Hepatocyte (in vitro differentiated cells): ENCODE results near the gene ADGRF3. TPM values are rescaled to one million over a fixed set of nuclear protein-coding genes. Genes with fewer than 3 reads are reported as not detected.

ENCODE experiments used
- DNase-seq: peaks from one replicate; pipeline ENCODE4 v3.0.0-alpha.2; 2016; ENCODE audit warnings: low spot score
- H2AFZ ChIP-seq: fragments of 200-600 bp; sonication (generic); 2 replicates; pipeline ENCODE4 v1.6.0; 2016; ENCODE audit warnings: antibody characterized with exemption, mild to moderate bottlenecking
- H3K27ac ChIP-seq: fragments of 200-600 bp; sonication (generic); 2 replicates; pipeline ENCODE4 v1.5.1; 2016; ENCODE audit warnings: mild to moderate bottlenecking
- H3K27me3 ChIP-seq: fragments of 200-600 bp; sonication (generic); 2 replicates; pipeline ENCODE4 v1.6.1; 2016
- H3K36me3 ChIP-seq: fragments of 200-600 bp; sonication (generic); replicated peaks from 2 replicates; pipeline ENCODE4 v1.5.1; 2016; ENCODE audit warnings: low read depth; ENCODE audit not compliant: insufficient read depth
- H3K4me1 ChIP-seq: fragments of 200-600 bp; sonication (generic); 2 replicates; pipeline ENCODE4 v1.5.1; 2016; ENCODE audit warnings: mild to moderate bottlenecking, moderate library complexity; ENCODE audit not compliant: insufficient read depth
- H3K4me2 ChIP-seq: fragments of 200-600 bp; sonication (generic); 2 replicates; pipeline ENCODE4 v1.6.0; 2016
- H3K4me3 ChIP-seq: fragments of 200-600 bp; sonication (generic); 2 replicates; pipeline ENCODE4 v1.5.1; 2016; ENCODE audit warnings: mild to moderate bottlenecking
- H3K79me2 ChIP-seq: fragments of 200-600 bp; sonication (generic); 2 replicates; pipeline ENCODE4 v1.6.0; 2017; ENCODE audit warnings: mild to moderate bottlenecking
- H3K9me2 ChIP-seq: fragments of 200-600 bp; sonication (generic); replicated peaks from 2 replicates; pipeline ENCODE4 v1.6.0; 2017; ENCODE audit warnings: mild to moderate bottlenecking; ENCODE audit not compliant: insufficient read depth
- H3K9me3 ChIP-seq: fragments of 200-600 bp; sonication (generic); 2 replicates; pipeline ENCODE4 v1.5.1; 2016; ENCODE audit warnings: low read depth, mild to moderate bottlenecking
- H4K20me1 ChIP-seq: fragments of 200-600 bp; sonication (generic); 2 replicates; pipeline ENCODE4 v1.6.0; 2016; ENCODE audit warnings: mild to moderate bottlenecking; ENCODE audit not compliant: insufficient read depth, poor library complexity, severe bottlenecking
- EZH2 ChIP-seq: fragments of 200-600 bp; sonication (generic); IDR thresholded peaks from 2 replicates; pipeline ENCODE4 v1.6.1; 2016; ENCODE audit warnings: antibody characterized with exemption, mild to moderate bottlenecking, borderline replicate concordance
- EZH2phosphoT487 ChIP-seq: fragments of 200-600 bp; sonication (generic); IDR thresholded peaks from one replicate; pipeline ENCODE4 v1.6.1; 2018; ENCODE audit warnings: antibody characterized with exemption, mild to moderate bottlenecking, low read depth, moderate library complexity; ENCODE audit not compliant: unreplicated experiment, severe bottlenecking
- WGBS: methylation state at CpG from one replicate; pipeline ENCODE4 v1.1.6; 2016; ENCODE audit warnings: low lambda C conversion rate; ENCODE audit errors: missing lambda C conversion rate; 5-methylcytosine and 5-hydroxymethylcytosine counted together
- polyA plus RNA-seq: library from polyadenylated mRNA; unstranded; fragments of >200 nt; fragmentation: Nextera tagmentation; extraction: Ambion mirVana; gene quantifications from 2 replicates; pipeline ENCODE4 v1.2.1, GENCODE V29; 2016
- total RNA-seq: library from RNA; depleted of rRNA; stranded (reverse); fragments of >200 nt; gene quantifications from 2 replicates; pipeline ENCODE4 v1.2.3, GENCODE V29; 2014
- TF ChIP-seq, protein P1 (sequence below): fragments of 200-600 bp; sonication (generic); IDR thresholded peaks from 2 replicates; pipeline ENCODE4 v1.5.1; 2016; ENCODE audit warnings: antibody characterized with exemption, mild to moderate bottlenecking; ENCODE audit not compliant: poor library complexity

The ADGRF3 gene
- total and polyA plus RNA-seq, 2 experiments from 2014 or later: 0.63 to 1.3 TPM

DNA sequence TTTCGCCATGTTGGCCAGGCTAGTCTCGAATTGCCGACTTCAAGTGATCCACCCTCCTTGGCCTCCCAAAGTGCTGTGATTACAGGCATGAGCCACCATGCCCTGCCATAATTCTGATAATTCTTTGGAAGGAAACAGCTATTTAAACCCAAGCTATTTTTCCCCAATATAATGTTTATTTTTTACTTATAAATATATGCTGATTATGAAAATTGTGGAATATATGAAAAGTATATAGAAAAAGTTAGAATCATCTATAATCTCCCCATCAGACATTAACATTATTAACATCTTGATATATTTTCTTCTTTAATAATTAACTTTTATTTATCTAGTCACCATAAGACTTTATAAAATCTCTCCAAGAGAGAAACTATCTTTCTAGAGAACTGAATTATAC lies 60.7 kb downstream of the ADGRF3 start:
- WGBS: 98% methylated on average over 3 of the region's 3 CpGs
- no peaks in the 10 kb centered on the region for H3K36me3 ChIP-seq
- no peak for TF ChIP-seq EZH2phosphoT487
- TF ChIP-seq, protein P1, sequence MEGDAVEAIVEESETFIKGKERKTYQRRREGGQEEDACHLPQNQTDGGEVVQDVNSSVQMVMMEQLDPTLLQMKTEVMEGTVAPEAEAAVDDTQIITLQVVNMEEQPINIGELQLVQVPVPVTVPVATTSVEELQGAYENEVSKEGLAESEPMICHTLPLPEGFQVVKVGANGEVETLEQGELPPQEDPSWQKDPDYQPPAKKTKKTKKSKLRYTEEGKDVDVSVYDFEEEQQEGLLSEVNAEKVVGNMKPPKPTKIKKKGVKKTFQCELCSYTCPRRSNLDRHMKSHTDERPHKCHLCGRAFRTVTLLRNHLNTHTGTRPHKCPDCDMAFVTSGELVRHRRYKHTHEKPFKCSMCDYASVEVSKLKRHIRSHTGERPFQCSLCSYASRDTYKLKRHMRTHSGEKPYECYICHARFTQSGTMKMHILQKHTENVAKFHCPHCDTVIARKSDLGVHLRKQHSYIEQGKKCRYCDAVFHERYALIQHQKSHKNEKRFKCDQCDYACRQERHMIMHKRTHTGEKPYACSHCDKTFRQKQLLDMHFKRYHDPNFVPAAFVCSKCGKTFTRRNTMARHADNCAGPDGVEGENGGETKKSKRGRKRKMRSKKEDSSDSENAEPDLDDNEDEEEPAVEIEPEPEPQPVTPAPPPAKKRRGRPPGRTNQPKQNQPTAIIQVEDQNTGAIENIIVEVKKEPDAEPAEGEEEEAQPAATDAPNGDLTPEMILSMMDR: no peak
- TF ChIP-seq EZH2: no peak

DNA sequence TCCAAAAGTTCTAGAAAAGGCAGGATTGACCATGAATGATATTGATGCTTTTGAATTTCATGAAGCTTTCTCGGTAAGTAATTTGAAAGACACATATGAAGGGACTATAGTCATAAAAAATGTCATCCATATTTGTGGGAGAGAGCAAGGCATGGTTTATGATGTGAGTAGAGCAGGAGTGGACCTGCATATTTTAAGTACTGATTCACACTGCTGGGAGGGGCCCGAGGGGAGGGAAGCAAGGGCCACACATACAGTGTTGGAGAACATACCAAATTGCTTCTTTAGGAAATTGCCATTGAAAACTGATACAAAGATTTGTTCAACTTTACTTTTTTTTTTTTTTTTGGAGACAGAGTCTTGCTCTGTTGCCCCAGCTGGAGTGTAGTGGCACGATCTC lies 62.5 kb downstream of the ADGRF3 start:
- Histone ChIP-seq H3K9me3 (no peaks in the 10 kb centered on the region), H3K4me1 (no peaks in the 10 kb centered on the region), H3K27me3 (no peaks in the 10 kb centered on the region), H3K36me3 (no peaks in the 10 kb centered on the region), H2AFZ (no peak overlapping the region), H3K4me2 (no peak overlapping the region), H3K27ac (no peak overlapping the region), H4K20me1 (no peaks in the 10 kb centered on the region), H3K9me2 (no peaks in the 10 kb centered on the region), H3K4me3 (no peak overlapping the region), H3K79me2 (no peaks in the 10 kb centered on the region)
- no peak for DNase-seq
- TF ChIP-seq EZH2 (no peak), EZH2phosphoT487 (no peak)
- TF ChIP-seq, protein P1: no peak
- WGBS: 96% methylated on average over 3 of the region's 3 CpGs

More for the DNA sequence above, 60.7 kb downstream of the ADGRF3 start:
- Histone ChIP-seq H3K9me2 (no peaks in the 10 kb centered on the region), H3K27ac (no peak overlapping the region), H2AFZ (no peak overlapping the region), H4K20me1 (no peaks in the 10 kb centered on the region), H3K4me2 (no peak overlapping the region), H3K27me3 (no peaks in the 10 kb centered on the region), H3K9me3 (no peaks in the 10 kb centered on the region), H3K4me1 (no peaks in the 10 kb centered on the region), H3K4me3 (no peak overlapping the region), H3K79me2 (no peaks in the 10 kb centered on the region)
- no peak for DNase-seq

DNA sequence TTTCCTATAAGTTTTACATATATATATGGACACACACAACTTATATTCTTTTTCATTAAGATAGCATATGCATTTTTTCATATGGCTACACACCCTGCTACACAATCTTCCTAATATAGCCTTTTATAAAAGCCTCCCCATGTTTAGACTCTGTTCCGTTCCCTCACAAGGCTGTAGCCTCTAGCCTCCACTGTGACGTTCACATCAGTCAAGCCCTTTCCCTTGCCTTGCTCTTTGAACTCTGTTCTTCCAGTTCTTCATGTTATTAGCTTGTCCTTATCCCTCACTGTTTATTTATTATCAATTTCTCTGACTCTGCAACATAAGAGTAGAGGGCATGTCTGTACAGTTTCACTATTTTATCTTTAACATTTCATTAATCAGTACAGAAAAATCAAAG lies 63.0 kb downstream of the ADGRF3 start:
- Histone ChIP-seq H3K4me1 (no peaks in the 10 kb centered on the region), H3K4me3 (no peak overlapping the region), H3K27ac (no peak overlapping the region), H4K20me1 (no peaks in the 10 kb centered on the region), H3K9me2 (no peaks in the 10 kb centered on the region), H3K4me2 (no peak overlapping the region), H3K79me2 (no peaks in the 10 kb centered on the region), H3K9me3 (no peaks in the 10 kb centered on the region), H2AFZ (no peak overlapping the region), H3K27me3 (no peaks in the 10 kb centered on the region), H3K36me3 (no peaks in the 10 kb centered on the region)
- WGBS: 86% methylated on average over 2 of the region's 2 CpGs
- DNase-seq: no peak
- TF ChIP-seq EZH2 (no peak), EZH2phosphoT487 (no peak)
- TF ChIP-seq, protein P1: no peak

DNA sequence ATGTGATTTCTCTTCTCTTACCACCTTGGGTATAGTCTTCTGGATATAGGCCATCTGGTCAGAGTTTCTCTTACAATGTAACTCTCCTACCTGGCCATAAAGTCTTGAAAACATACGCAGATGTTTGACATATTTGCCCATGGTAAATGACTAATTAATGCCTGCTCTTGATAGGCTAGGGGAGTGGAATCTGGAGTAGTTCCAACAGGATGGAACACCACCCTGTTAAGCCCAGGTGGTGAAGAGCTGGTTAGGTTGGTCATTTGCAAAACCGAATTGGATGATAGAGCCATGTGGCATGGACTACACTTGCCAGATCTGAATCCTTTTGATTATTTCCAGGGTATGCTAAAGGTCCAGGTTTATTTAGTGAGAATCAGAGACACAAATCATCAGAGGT lies 65.4 kb downstream of the ADGRF3 start:
- 96% methylated on average over 2 of the region's 2 CpGs for WGBS
- no peak overlapping the region for H3K27ac ChIP-seq
- no peak for DNase-seq
- no peak overlapping the region for H3K4me2 ChIP-seq
- no peaks in the 10 kb centered on the region for H4K20me1 ChIP-seq
- no peaks in the 10 kb centered on the region for H3K36me3 ChIP-seq
- no peaks in the 10 kb centered on the region for H3K27me3 ChIP-seq
- H3K9me3 ChIP-seq: no peaks in the 10 kb centered on the region
- no peak overlapping the region for H3K4me3 ChIP-seq
- H3K9me2 ChIP-seq: no peaks in the 10 kb centered on the region
- no peaks in the 10 kb centered on the region for H3K79me2 ChIP-seq
- H3K4me1 ChIP-seq: no peaks in the 10 kb centered on the region
- TF ChIP-seq EZH2: no peak
- no peak for TF ChIP-seq EZH2phosphoT487
- no peak overlapping the region for H2AFZ ChIP-seq
